KMS-11 (cell line): ENCODE results near the gene COX8C.

ENCODE experiments used
- H2AFZ ChIP-seq: fragments of 200-600 bp; sonication (generic); 2 replicates; pipeline ENCODE4 v1.6.1; 2016; ENCODE audit warnings: antibody characterized with exemption, mixed run types, low read depth
- H3K27ac ChIP-seq: fragments of 200-600 bp; sonication (generic); 2 replicates; pipeline ENCODE4 v1.6.1; 2016; ENCODE audit warnings: mild to moderate bottlenecking, mixed run types
- H3K27me3 ChIP-seq: fragments of 200-600 bp; sonication (generic); 2 replicates; pipeline ENCODE4 v1.6.1; 2017; ENCODE audit warnings: mild to moderate bottlenecking, low read depth, mixed run types, moderate library complexity; ENCODE audit not compliant: insufficient read depth
- H3K36me3 ChIP-seq: fragments of 200-600 bp; sonication (generic); 2 replicates; pipeline ENCODE4 v1.6.1; 2017; ENCODE audit warnings: mild to moderate bottlenecking, mixed run types; ENCODE audit not compliant: insufficient read depth
- H3K4me1 ChIP-seq: fragments of 200-600 bp; sonication (generic); 2 replicates; pipeline ENCODE4 v1.6.1; 2016; ENCODE audit warnings: mild to moderate bottlenecking, low read depth, mixed run types; ENCODE audit not compliant: poor library complexity, severe bottlenecking
- H3K4me2 ChIP-seq: fragments of 200-600 bp; sonication (generic); 2 replicates; pipeline ENCODE4 v1.7.0; 2016; ENCODE audit warnings: mild to moderate bottlenecking, mixed run types
- H3K4me3 ChIP-seq: fragments of 200-600 bp; sonication (generic); IDR thresholded peaks from 2 replicates; pipeline ENCODE4 v1.6.1; 2017; ENCODE audit warnings: low read depth, low read length, mixed read lengths; ENCODE audit not compliant: insufficient read depth
- H3K79me2 ChIP-seq: fragments of 200-600 bp; sonication (generic); 2 replicates; pipeline ENCODE4 v1.6.1; 2016; ENCODE audit warnings: low read depth, mixed run types; ENCODE audit not compliant: insufficient read depth
- H3K9ac ChIP-seq: fragments of 200-600 bp; sonication (generic); 2 replicates; pipeline ENCODE4 v1.6.1; 2016; ENCODE audit warnings: mild to moderate bottlenecking, mixed run types
- H4K20me1 ChIP-seq: fragments of 200-600 bp; sonication (generic); 2 replicates; pipeline ENCODE4 v1.6.1; 2016; ENCODE audit warnings: mild to moderate bottlenecking, mixed run types; ENCODE audit not compliant: insufficient read depth
- TF ChIP-seq, protein P1 (sequence below): fragments of 200-600 bp; sonication (generic); conservative IDR thresholded peaks from 2 replicates; pipeline ENCODE4 v1.6.1; 2017; ENCODE audit warnings: low read depth, mild to moderate bottlenecking, antibody characterized with exemption, low read length, moderate library complexity, mixed read lengths

COX8C gene

DNA sequence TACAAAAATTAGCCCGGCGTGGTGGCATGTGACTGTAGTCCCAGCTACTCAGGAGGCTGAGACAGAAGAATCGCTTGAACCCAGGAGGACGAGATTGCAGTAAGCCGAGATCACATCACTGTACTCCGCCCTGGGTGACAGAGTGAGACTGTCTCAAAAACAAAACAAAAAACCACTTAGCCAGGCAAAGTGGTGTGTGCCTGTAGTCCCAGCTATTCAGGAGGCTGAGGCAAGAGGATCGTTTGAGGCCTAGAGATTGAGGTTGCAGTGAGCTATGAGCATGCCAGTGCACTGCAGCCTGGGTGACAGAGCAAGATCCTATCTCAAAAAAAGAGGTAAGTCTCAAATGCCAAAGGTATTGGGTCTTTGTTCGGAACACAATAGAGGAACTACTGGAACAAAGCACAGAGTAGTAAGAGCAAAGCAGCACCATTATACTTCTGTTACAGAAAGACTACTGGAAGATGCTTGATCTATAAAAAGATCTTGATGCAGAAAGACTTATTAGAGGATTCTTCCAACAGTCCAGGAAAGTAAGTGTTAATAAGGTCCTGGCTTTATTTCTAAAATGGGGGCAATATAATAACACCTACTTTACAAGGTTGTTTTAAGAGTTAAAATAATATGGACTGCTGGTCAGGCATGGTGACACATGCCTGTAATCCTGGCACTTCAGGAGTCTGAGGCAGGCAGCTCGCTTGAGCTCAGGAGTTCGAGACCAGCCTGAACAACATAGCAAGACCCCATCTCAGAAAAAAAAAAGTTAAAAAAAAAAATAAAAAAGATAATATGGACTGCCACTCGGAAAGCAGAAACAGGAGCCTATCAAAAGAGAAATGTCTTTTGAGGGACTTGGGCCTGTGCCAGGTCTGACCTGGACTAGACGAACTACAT is 44.0 kb upstream of the COX8C start:
- no peaks in the 10 kb centered on the region for H4K20me1 ChIP-seq
- no peak overlapping the region for H3K27ac ChIP-seq
- peaks cover 3% of the 10 kb centered on the region; the same call in 1 of the 2 replicates for H3K79me2 ChIP-seq
- H2AFZ ChIP-seq, result no peak overlapping the region
- TF ChIP-seq, protein P1, sequence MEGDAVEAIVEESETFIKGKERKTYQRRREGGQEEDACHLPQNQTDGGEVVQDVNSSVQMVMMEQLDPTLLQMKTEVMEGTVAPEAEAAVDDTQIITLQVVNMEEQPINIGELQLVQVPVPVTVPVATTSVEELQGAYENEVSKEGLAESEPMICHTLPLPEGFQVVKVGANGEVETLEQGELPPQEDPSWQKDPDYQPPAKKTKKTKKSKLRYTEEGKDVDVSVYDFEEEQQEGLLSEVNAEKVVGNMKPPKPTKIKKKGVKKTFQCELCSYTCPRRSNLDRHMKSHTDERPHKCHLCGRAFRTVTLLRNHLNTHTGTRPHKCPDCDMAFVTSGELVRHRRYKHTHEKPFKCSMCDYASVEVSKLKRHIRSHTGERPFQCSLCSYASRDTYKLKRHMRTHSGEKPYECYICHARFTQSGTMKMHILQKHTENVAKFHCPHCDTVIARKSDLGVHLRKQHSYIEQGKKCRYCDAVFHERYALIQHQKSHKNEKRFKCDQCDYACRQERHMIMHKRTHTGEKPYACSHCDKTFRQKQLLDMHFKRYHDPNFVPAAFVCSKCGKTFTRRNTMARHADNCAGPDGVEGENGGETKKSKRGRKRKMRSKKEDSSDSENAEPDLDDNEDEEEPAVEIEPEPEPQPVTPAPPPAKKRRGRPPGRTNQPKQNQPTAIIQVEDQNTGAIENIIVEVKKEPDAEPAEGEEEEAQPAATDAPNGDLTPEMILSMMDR, result no peak
- H3K9ac ChIP-seq, result no peak overlapping the region
- H3K4me2 ChIP-seq, result no peak overlapping the region
- H3K4me1 ChIP-seq, result no peaks in the 10 kb centered on the region
- no peak overlapping the region for H3K4me3 ChIP-seq
- H3K27me3 ChIP-seq, result no peaks in the 10 kb centered on the region
- H3K36me3 ChIP-seq, result no peaks in the 10 kb centered on the region

DNA sequence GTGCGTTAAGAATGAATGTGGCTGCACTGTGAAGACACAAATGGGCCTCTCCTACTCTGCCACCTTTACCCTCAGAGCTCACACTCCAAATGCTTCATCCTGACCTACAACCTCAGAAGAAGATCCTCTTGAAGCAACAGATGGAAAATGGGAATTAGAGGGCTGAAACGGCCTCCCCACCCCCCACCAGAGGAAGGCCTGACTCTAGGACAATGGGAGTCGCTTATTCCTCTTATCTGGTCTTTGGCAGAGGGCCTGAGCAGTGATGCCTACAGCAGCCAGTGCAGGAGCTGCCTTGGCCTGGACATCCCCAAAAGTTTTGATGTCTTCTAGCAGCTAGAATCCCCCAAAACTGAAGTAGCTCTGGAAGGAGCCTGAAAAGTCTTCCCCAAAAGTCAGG is 43.3 kb upstream of the COX8C start:
- H3K27me3 ChIP-seq, result no peaks in the 10 kb centered on the region
- H2AFZ ChIP-seq, result no peak overlapping the region
- no peaks in the 10 kb centered on the region for H3K36me3 ChIP-seq
- H3K27ac ChIP-seq, result no peak overlapping the region
- no peak overlapping the region for H3K4me2 ChIP-seq
- no peak overlapping the region for H3K9ac ChIP-seq
- TF ChIP-seq, protein P1, result no peak
- H4K20me1 ChIP-seq, result no peaks in the 10 kb centered on the region
- H3K79me2 ChIP-seq, result peaks cover 3% of the 10 kb centered on the region; the same call in 1 of the 2 replicates
- H3K4me3 ChIP-seq, result no peak overlapping the region
- no peaks in the 10 kb centered on the region for H3K4me1 ChIP-seq

DNA sequence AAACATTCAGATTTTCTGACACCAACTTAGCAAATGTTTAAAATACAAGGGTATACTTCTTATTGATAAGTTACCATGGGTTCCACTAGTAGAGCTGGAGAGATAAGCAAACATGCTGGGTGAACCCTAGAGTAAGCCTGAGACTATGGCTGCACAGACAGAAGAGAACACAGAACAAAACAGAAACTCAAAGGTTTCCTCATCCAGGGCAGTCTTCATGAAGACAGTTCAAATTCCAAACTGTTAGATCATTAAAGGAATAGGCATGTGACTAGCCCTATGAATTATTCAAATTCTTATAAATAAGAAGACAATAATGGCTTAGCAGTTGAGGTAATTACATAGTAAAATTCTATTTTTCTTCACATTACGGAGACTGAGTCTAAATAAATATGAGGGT is 42.2 kb upstream of the COX8C start:
- Histone ChIP-seq H4K20me1 (no peaks in the 10 kb centered on the region), H3K27me3 (no peaks in the 10 kb centered on the region), H3K27ac (no peak overlapping the region), H3K4me2 (no peak overlapping the region), H3K9ac (no peak overlapping the region), H3K4me1 (no peaks in the 10 kb centered on the region), H3K79me2 (peaks cover 3% of the 10 kb centered on the region; the same call in 1 of the 2 replicates), H3K4me3 (no peak overlapping the region), H3K36me3 (no peaks in the 10 kb centered on the region), H2AFZ (no peak overlapping the region)
- TF ChIP-seq, protein P1, result no peak

DNA sequence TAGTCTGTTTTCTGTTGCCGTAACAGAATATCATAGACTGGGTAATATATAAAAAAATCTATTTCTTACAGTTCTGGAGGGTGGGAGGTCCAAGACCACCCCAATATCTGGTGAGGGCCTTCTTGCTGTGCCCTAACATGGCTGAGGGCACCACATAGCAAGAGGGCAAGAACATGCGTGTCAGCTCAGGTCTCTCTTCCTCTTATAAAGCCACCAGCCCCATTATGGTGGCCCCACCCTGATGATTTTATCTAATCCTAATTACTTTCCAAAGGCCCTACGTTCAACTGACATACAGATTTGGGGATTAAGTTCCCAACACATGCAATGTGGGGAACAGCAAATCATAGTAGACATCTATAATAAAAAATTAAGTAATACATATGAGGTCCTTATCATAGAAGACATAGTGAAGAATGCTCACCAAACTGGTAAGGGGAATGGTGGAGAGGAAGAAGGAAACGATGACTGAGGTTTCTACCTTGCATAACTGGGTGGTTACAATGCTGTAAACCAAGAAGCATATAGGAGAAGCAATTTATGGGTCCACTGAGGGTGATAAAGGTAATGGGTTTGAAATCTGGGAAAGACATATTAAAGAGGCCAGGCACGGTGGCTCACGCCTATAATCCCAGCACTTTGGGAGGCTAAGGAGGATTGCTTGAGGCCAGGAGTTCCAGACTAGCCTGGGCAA is 41.1 kb upstream of the COX8C start:
- Histone ChIP-seq H3K4me2 (no peak overlapping the region), H3K4me1 (no peaks in the 10 kb centered on the region), H3K27me3 (no peaks in the 10 kb centered on the region), H2AFZ (no peak overlapping the region), H3K9ac (no peak overlapping the region), H4K20me1 (no peaks in the 10 kb centered on the region), H3K79me2 (peaks cover 3% of the 10 kb centered on the region; the same call in 1 of the 2 replicates), H3K27ac (no peak overlapping the region), H3K4me3 (no peak overlapping the region), H3K36me3 (no peaks in the 10 kb centered on the region)
- TF ChIP-seq, protein P1, result no peak
